Prostate gland (tissue), 2 donors: Measurements from ENCODE around the gene NEK9.

Experiments
- POLR2A ChIP-seq: fragments of 450-650 bp; IDR thresholded peaks from one replicate; pipeline ENCODE4 v1.6.1; 2016; ENCODE audit warnings: antibody characterized with exemption, mild to moderate bottlenecking
- POLR2AphosphoS5 ChIP-seq: sonication (generic); formaldehyde crosslinking; IDR thresholded peaks from one replicate; pipeline ENCODE4 v1.6.1; 2017; ENCODE audit warnings: antibody characterized with exemption
- TF ChIP-seq, protein P1 (sequence below), 4 experiments: fragments of 200-600 bp in 2 of 4; fragments of 450-650 bp in 2 of 4; sonication (generic) in 2 of 4; IDR thresholded peaks; 1 replicate in 3 of 4; 2 replicates in 1 of 4; pipeline ENCODE4 v1.5.1; 2016 to 2019; ENCODE audit warnings: antibody characterized with exemption in 4 of 4, mild to moderate bottlenecking in 2 of 4, moderate library complexity in 2 of 4

DNA sequence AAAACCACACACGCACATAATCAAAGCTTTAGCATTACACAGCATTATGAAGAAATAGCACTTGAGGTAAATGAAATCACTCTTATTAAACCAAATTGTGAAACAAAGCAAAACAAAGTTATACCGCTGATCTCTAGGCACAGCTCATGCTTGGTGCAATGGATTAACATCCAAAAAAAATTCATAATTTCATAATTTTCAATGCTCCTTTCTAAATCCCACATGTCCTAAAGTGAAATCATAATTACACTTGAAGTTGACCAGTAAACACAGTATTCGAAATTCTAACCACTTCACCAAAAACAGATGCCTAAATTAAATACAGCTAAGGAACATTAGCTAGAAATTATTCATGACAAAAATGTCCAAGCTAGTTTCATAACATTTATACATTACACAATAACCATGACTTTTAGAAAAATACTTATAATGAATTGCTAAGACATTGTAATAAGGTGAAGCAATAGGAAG is 77.1 kb downstream of the NEK9 start:
- TF ChIP-seq, protein P1, sequence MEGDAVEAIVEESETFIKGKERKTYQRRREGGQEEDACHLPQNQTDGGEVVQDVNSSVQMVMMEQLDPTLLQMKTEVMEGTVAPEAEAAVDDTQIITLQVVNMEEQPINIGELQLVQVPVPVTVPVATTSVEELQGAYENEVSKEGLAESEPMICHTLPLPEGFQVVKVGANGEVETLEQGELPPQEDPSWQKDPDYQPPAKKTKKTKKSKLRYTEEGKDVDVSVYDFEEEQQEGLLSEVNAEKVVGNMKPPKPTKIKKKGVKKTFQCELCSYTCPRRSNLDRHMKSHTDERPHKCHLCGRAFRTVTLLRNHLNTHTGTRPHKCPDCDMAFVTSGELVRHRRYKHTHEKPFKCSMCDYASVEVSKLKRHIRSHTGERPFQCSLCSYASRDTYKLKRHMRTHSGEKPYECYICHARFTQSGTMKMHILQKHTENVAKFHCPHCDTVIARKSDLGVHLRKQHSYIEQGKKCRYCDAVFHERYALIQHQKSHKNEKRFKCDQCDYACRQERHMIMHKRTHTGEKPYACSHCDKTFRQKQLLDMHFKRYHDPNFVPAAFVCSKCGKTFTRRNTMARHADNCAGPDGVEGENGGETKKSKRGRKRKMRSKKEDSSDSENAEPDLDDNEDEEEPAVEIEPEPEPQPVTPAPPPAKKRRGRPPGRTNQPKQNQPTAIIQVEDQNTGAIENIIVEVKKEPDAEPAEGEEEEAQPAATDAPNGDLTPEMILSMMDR (IDR thresholded peaks at IDR 0.05) = no peak
- TF ChIP-seq POLR2AphosphoS5 = no peak
- TF ChIP-seq POLR2A = no peak
